Measurements from ENCODE around the gene N4BP2L2.

The N4BP2L2 gene

GRCh38 chr13:32527151-32527550, 11.4 kb downstream of the N4BP2L2 start:
- DNase-seq, result no peak

GRCh38 chr13:32525766-32526165, 12.8 kb downstream of the N4BP2L2 start:
- no peak for DNase-seq

- no peak for DNase-seq
Measured at GRCh38 chr13:32515246-32515645, 23.3 kb downstream of the N4BP2L2 start.

- DNase-seq, result no peak
Measured at GRCh38 chr13:32511482-32511881, 27.1 kb downstream of the N4BP2L2 start.

GRCh38 chr13:32504876-32505275, 33.7 kb downstream of the N4BP2L2 start:
- no peak for DNase-seq

- DNase-seq, result no peak
Measured at GRCh38 chr13:32504263-32504662, 34.3 kb downstream of the N4BP2L2 start.

- no peak for DNase-seq
Measured at GRCh38 chr13:32503727-32504126, 34.9 kb downstream of the N4BP2L2 start.

- no peak for DNase-seq
Measured at GRCh38 chr13:32501064-32501463, 37.5 kb downstream of the N4BP2L2 start.

- DNase-seq, result no peak
Measured at GRCh38 chr13:32499538-32500210, 38.9 kb downstream of the N4BP2L2 start.

- DNase-seq, result no peak
Measured at GRCh38 chr13:32497589-32497988, 41.0 kb downstream of the N4BP2L2 start.

- no peak for DNase-seq
Measured at GRCh38 chr13:32496599-32497160, 41.9 kb downstream of the N4BP2L2 start.

- DNase-seq, result no peak
Measured at GRCh38 chr13:32495841-32496240, 42.8 kb downstream of the N4BP2L2 start.

GRCh38 chr13:32495429-32495828, 43.2 kb downstream of the N4BP2L2 start:
- DNase-seq, result no peak

GRCh38 chr13:32491028-32491427, 47.6 kb downstream of the N4BP2L2 start:
- no peak for DNase-seq

GRCh38 chr13:32476892-32477291, 61.7 kb downstream of the N4BP2L2 start:
- no peak for DNase-seq

- no peak for DNase-seq
Measured at GRCh38 chr13:32476021-32476731, 62.4 kb downstream of the N4BP2L2 start.

GRCh38 chr13:32474999-32475792, 63.4 kb downstream of the N4BP2L2 start:
- DNase-seq, result peak; percentile 40

GRCh38 chr13:32473650-32474049, 64.9 kb downstream of the N4BP2L2 start:
- no peak for DNase-seq

- no peak for DNase-seq
Measured at GRCh38 chr13:32472194-32472621, 66.4 kb downstream of the N4BP2L2 start.

GRCh38 chr13:32471187-32471922, 67.2 kb downstream of the N4BP2L2 start:
- DNase-seq, result no peak

GRCh38 chr13:32468502-32469142, 70.0 kb downstream of the N4BP2L2 start:
- DNase-seq, result no peak

GRCh38 chr13:32456591-32456990, 82.0 kb downstream of the N4BP2L2 start:
- DNase-seq, result no peak
